ENCODE measurements around the gene SORD. TPM values are rescaled to one million over a fixed set of nuclear protein-coding genes. Genes with fewer than 3 reads are reported as not detected.

The SORD gene
- total and polyA plus RNA-seq, 10 of the 15 experiments (the other 5 are each of a cell fraction or from before 2014, with no cell fraction given): 7.5 to 51.6 (median 40.1) TPM

DNA sequence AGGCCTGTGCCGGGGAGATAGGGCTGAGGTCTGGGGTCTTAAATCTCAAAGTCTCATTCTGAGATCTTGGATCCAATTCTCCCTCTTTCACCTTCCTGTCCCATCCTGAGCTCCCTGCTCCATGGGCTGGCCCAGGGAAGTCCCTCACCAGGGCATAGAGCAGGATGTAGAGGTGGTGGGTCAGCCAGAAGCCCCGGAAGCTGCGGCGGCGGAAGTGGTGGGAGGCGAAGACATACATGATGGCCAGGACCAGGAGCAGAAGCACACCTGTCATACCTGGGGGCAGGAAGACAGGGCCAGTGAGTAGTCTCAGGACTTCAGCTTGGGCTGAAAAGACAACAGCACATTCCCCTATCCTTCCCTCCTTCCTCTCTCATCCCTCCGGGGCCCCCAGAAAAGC is 74.5 kb downstream of the SORD start (continued):
- TF ChIP-seq, protein P1, sequence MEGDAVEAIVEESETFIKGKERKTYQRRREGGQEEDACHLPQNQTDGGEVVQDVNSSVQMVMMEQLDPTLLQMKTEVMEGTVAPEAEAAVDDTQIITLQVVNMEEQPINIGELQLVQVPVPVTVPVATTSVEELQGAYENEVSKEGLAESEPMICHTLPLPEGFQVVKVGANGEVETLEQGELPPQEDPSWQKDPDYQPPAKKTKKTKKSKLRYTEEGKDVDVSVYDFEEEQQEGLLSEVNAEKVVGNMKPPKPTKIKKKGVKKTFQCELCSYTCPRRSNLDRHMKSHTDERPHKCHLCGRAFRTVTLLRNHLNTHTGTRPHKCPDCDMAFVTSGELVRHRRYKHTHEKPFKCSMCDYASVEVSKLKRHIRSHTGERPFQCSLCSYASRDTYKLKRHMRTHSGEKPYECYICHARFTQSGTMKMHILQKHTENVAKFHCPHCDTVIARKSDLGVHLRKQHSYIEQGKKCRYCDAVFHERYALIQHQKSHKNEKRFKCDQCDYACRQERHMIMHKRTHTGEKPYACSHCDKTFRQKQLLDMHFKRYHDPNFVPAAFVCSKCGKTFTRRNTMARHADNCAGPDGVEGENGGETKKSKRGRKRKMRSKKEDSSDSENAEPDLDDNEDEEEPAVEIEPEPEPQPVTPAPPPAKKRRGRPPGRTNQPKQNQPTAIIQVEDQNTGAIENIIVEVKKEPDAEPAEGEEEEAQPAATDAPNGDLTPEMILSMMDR (IDR thresholded peaks at IDR 0.05 in 2 of 3, conservative IDR thresholded peaks at IDR 0.05 in 1 of 3; ENCODE audit: control insufficient read depth in 2 of 3, extremely low read depth in 1 of 3, insufficient read depth in 1 of 3, low read depth in 3 of 3, low read length in 3 of 3): no peak
- TF ChIP-seq, protein P2, sequence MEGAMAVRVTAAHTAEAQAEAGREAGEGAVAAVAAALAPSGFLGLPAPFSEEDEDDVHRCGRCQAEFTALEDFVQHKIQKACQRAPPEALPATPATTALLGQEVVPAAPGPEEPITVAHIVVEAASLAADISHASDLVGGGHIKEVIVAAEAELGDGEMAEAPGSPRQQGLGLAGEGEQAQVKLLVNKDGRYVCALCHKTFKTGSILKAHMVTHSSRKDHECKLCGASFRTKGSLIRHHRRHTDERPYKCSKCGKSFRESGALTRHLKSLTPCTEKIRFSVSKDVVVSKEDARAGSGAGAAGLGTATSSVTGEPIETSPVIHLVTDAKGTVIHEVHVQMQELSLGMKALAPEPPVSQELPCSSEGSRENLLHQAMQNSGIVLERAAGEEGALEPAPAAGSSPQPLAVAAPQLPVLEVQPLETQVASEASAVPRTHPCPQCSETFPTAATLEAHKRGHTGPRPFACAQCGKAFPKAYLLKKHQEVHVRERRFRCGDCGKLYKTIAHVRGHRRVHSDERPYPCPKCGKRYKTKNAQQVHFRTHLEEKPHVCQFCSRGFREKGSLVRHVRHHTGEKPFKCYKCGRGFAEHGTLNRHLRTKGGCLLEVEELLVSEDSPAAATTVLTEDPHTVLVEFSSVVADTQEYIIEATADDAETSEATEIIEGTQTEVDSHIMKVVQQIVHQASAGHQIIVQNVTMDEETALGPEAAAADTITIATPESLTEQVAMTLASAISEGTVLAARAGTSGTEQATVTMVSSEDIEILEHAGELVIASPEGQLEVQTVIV (IDR thresholded peaks at IDR 0.05; ENCODE audit: borderline replicate concordance, partially characterized antibody): no peak
- TF ChIP-seq SMAD1 (IDR thresholded peaks at IDR 0.05; ENCODE audit: low read depth, partially characterized antibody): no peak
- TF ChIP-seq, protein P3, sequence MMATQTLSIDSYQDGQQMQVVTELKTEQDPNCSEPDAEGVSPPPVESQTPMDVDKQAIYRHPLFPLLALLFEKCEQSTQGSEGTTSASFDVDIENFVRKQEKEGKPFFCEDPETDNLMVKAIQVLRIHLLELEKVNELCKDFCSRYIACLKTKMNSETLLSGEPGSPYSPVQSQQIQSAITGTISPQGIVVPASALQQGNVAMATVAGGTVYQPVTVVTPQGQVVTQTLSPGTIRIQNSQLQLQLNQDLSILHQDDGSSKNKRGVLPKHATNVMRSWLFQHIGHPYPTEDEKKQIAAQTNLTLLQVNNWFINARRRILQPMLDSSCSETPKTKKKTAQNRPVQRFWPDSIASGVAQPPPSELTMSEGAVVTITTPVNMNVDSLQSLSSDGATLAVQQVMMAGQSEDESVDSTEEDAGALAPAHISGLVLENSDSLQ (IDR thresholded peaks at IDR 0.05): no peak
- no peak for TF ChIP-seq MXI1 (IDR thresholded peaks at IDR 0.05; ENCODE audit: low read depth, low read length)

DNA sequence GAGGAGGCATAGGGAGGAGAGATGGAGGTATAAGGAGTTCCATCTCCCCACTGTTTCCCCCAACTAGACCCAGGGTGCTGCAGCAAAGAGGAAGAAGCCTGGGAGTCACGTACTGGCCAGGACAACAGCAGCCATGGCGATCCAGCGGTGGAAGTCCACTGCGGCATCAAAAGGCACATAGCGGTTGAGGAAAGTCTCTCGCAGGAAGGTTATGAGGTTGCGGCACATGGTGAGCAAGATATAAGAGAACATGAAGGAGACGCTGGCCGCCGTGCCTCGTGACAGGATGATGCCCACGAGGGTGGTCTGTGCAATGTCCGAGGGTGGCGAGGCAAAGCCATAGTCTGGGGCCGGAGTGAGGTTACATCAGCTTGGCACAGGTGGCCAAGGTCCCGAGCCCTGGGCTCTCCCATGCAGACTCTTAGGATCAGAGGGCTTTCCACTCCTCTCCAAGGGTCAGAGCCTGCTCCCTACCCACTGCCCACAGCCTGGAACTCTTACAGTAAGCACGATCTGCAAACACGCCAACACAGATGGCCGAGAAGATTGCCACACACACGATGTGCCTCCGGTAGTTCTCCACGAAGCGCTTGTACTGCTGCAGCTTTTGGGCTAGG is 76.7 kb downstream of the SORD start:
- Histone ChIP-seq H3K79me2 (ENCODE audit: control insufficient read depth, insufficient read depth, low read length) (no peaks in the 10 kb centered on the region), H3K36me3 (ENCODE audit: control insufficient read depth in 2 of 2, insufficient read depth in 2 of 2, low read length in 1 of 2) (no peaks in the 10 kb centered on the region), H4K20me1 (ENCODE audit: control insufficient read depth, insufficient read depth) (no peaks in the 10 kb centered on the region; the same call in 1 of the 2 replicates), H3K9ac (ENCODE audit: control insufficient read depth, insufficient read depth, low read length) (no peak overlapping the region), H3K27ac (ENCODE audit: control insufficient read depth, insufficient read depth) (no peak overlapping the region), H3K4me1 (ENCODE audit: control insufficient read depth, insufficient read depth, low read length) (no peaks in the 10 kb centered on the region), H3K4me2 (ENCODE audit: control insufficient read depth, insufficient read depth) (no peak overlapping the region), H3K9me3 (replicated peaks; ENCODE audit: control insufficient read depth, insufficient read depth, low read length) (no peaks in the 10 kb centered on the region), H2AFZ (ENCODE audit: control insufficient read depth, low read depth, low read length) (no peak overlapping the region), H3K27me3 (replicated peaks in 1 of 2; ENCODE audit: control insufficient read depth in 2 of 2, insufficient read depth in 2 of 2, low read length in 1 of 2) (no peaks in the 10 kb centered on the region; a peak in 2 of 4 replicates), H3K4me3 (no peak overlapping the region)
- no peak for TF ChIP-seq HCFC1 (IDR thresholded peaks at IDR 0.05; ENCODE audit: low read length)
- TF ChIP-seq SP1 (IDR thresholded peaks at IDR 0.05; ENCODE audit: low read depth, low read length): no peak
- TF ChIP-seq BHLHE40 (IDR thresholded peaks at IDR 0.05; ENCODE audit: borderline replicate concordance in 1 of 2, low read depth in 2 of 2, low read length in 1 of 2): no peak
- TF ChIP-seq SMAD5 (IDR thresholded peaks at IDR 0.05; ENCODE audit: low read depth): no peak
- no peak for TF ChIP-seq YBX1 (IDR thresholded peaks at IDR 0.05)
- TF ChIP-seq RELA (IDR thresholded peaks at IDR 0.05; ENCODE audit: borderline replicate concordance, partially characterized antibody): no peak
- TF ChIP-seq POLR2AphosphoS5 (IDR thresholded peaks at IDR 0.05; ENCODE audit: low read length): no peak
- TF ChIP-seq CEBPB (IDR thresholded peaks at IDR 0.05; ENCODE audit: borderline replicate concordance in 1 of 2, low read depth in 2 of 2, low read length in 2 of 2): no peak
- intact Hi-C loops (cut with micrococcal nuclease; ENCODE audit: unreplicated experiment): no loop called here
- ChIA-PET SMC1A (ENCODE audit: uncharacterized antibody, unreplicated experiment) (no interaction called here), POLR2A (no interaction called here), CTCF (no interaction called here), RAD21 (ENCODE audit: unreplicated experiment) (no interaction called here)
- 55% methylated on average over 23 of the region's 23 CpGs for WGBS (ENCODE audit: insufficient coverage, insufficient replicate concordance, low lambda C conversion rate, missing lambda C conversion rate)
- BruUV-seq (replicated peaks): no TSS peak
- in situ Hi-C loops (cut with MboI): no loop called here
- no peak for ATAC-seq
- no peak for DNase-seq (ENCODE audit: low read depth, low spot score)
- FAIRE-seq: no peak

All from GM12878 (cell line).